Panc1 (cell line): ENCODE data around the gene STX7. TPM values are rescaled to one million over a fixed set of nuclear protein-coding genes. Genes with fewer than 3 reads are reported as not detected.
A peak's percentile ranks its signal among the peaks of the same experiment; 100 is the strongest.

Experiments used
- ATAC-seq: fragments of 200-7000 bp; cut with Tn5 transposase; 2 replicates; pipeline ENCODE4 v1.9.1; 2020; ENCODE audit warnings: mild to moderate bottlenecking, moderate library complexity
- BruUV-seq: library from RNA; stranded (reverse); fragments of 400-500 nt; replicated peaks from 2 replicates; lab custom pipeline; 2021; lab: Mats Ljungman, UMichigan
- CTCF ChIA-PET: fragments of 300-600 bp; sonication (Branson Sonifier 250); formaldehyde crosslinking; loops from one replicate; lab custom pipeline; 2022; ENCODE audit warnings: antibody characterized with exemption; lab: Charles Lee
- POLR2A ChIA-PET: fragments of 300-600 bp; sonication (Branson Sonifier 250); formaldehyde crosslinking; loops from one replicate; lab custom pipeline; 2022; ENCODE audit warnings: antibody characterized with exemption; lab: Charles Lee
- DNase-seq: peaks from one replicate; pipeline ENCODE4 v3.0.0-alpha.2; 2010; ENCODE audit warnings: low read depth, low spot score
- H3K27ac ChIP-seq: 2 replicates; pipeline ENCODE4 v1.5.1; 2011; ENCODE audit warnings: mild to moderate bottlenecking, low read length, inconsistent platforms
- H3K27me3 ChIP-seq: fragments of 200-500 bp; sonication (Bioruptor generic); 2 replicates; pipeline ENCODE4 v1.6.0; 2014; ENCODE audit warnings: low read length, inconsistent platforms; ENCODE audit not compliant: control insufficient read depth, insufficient read depth
- H3K36me3 ChIP-seq: fragments of 200-500 bp; sonication (Bioruptor generic); 2 replicates; pipeline ENCODE4 v1.5.1; 2014; ENCODE audit warnings: inconsistent platforms, mild to moderate bottlenecking, low read length, moderate library complexity; ENCODE audit not compliant: control insufficient read depth, insufficient read depth
- H3K4me1 ChIP-seq: 2 replicates; pipeline ENCODE4 v1.5.1; 2011; ENCODE audit warnings: inconsistent platforms, mild to moderate bottlenecking, low read length, moderate library complexity; ENCODE audit not compliant: control insufficient read depth, insufficient read depth
- H3K4me3 ChIP-seq, 2 experiments: 2 replicates each; pipeline ENCODE4 v1.5.1; 2011 to 2012; ENCODE audit warnings: low read depth in 2 of 2, low read length in 2 of 2, mild to moderate bottlenecking in 2 of 2, inconsistent platforms in 1 of 2, moderate library complexity in 1 of 2
- H3K9me3 ChIP-seq: fragments of 200-500 bp; sonication (Bioruptor generic); 2 replicates; pipeline ENCODE4 v1.5.1; 2014; ENCODE audit warnings: low read depth, mild to moderate bottlenecking, inconsistent platforms, low read length, moderate library complexity; ENCODE audit not compliant: control insufficient read depth, insufficient read depth
- POLR2AphosphoS5 ChIP-seq: IDR thresholded peaks from 2 replicates; pipeline ENCODE4 v1.6.1; 2012; ENCODE audit warnings: mild to moderate bottlenecking, low read depth, low read length, moderate library complexity
- SIN3A ChIP-seq: IDR thresholded peaks from 2 replicates; pipeline ENCODE4 v1.6.1; 2012; ENCODE audit warnings: low read depth, mild to moderate bottlenecking, low read length, moderate library complexity, borderline replicate concordance; ENCODE audit not compliant: insufficient read depth
- TCF7L2 ChIP-seq: IDR thresholded peaks from 2 replicates; pipeline ENCODE4 v1.6.1; 2011; ENCODE audit warnings: mild to moderate bottlenecking, low read depth, low read length, inconsistent platforms
- in situ Hi-C: cut with HindIII; loops from 2 replicates; pipeline ENCODE4 v1.10.0; 2016; ENCODE audit warnings: low sequenced_read_pairs, low pct_unique_long_range_greater_than_20kb
- intact Hi-C: fragments of 100-400 bp; cut with micrococcal nuclease; formaldehyde crosslinking; loops from one replicate; pipeline ENCODE4 v1.10.0; 2022; ENCODE audit not compliant: unreplicated experiment
- total RNA-seq: library from RNA; stranded (reverse); gene quantifications from one replicate; pipeline ENCODE4 v1.2.1, GENCODE V29; 2021; ENCODE audit not compliant: unreplicated experiment
- TF ChIP-seq, protein P1 (sequence below), 2 experiments: IDR thresholded peaks; 2 replicates each; pipeline ENCODE4 v1.6.1; 2011 to 2012; ENCODE audit warnings: low read depth in 2 of 2, control low read depth in 1 of 2, low read length in 1 of 2, mild to moderate bottlenecking in 1 of 2, moderate library complexity in 1 of 2; ENCODE audit not compliant: insufficient read depth in 1 of 2
- TF ChIP-seq, protein P2 (sequence below): fragments of 450-650 bp; IDR thresholded peaks from 2 replicates; pipeline ENCODE4 v1.5.1; 2017; ENCODE audit warnings: mild to moderate bottlenecking

STX7 gene
- total RNA-seq, 1 experiment from 2014 or later: 40.6 TPM

DNA sequence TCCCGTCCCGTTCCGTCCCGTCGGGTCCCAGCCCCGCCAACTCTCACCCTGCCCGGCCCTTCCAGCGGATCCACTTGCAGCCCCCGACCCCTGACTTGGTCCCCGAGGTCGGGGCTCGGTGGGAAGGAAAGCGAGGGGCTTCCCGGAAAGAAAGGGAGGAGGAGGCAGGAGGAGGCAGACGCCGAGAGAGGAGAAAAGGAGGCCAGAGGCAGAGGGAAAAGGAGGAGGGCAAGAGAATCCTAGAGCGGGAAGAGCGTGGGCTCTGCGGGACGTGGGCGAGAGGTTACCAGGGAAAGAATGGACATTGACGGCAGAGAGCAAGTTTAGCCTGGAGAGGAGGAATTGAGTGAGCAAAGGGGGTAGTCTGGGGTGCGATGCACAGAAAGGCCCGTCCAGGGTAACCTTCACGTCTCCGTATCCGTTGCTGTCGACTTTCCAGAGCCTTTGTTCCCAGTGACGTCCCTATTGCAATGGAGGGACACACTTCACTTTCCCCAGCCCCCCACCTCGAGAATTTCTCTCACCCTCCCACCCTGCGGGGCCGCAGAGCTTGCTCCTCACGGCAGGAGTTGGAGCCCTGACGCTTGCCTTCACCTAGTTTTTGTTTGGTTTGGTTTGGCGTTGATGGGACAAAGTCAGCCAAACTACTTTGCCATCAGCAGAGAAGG lies 111.2 kb downstream of the STX7 start:
- POLR2A ChIA-PET: no interaction called here
- Histone ChIP-seq H3K36me3 (no peaks in the 10 kb centered on the region), H3K4me3 (peak overlapping the region; percentile 43 to 45; a peak in 3 of 4 replicates), H3K4me1 (no peaks in the 10 kb centered on the region), H3K27ac (no peak overlapping the region), H3K27me3 (peaks cover 39% of the 10 kb centered on the region), H3K9me3 (no peaks in the 10 kb centered on the region)
- intact Hi-C loops (no loop called here), in situ Hi-C loops (no loop called here)
- BruUV-seq: no TSS peak
- TF ChIP-seq, protein P1, sequence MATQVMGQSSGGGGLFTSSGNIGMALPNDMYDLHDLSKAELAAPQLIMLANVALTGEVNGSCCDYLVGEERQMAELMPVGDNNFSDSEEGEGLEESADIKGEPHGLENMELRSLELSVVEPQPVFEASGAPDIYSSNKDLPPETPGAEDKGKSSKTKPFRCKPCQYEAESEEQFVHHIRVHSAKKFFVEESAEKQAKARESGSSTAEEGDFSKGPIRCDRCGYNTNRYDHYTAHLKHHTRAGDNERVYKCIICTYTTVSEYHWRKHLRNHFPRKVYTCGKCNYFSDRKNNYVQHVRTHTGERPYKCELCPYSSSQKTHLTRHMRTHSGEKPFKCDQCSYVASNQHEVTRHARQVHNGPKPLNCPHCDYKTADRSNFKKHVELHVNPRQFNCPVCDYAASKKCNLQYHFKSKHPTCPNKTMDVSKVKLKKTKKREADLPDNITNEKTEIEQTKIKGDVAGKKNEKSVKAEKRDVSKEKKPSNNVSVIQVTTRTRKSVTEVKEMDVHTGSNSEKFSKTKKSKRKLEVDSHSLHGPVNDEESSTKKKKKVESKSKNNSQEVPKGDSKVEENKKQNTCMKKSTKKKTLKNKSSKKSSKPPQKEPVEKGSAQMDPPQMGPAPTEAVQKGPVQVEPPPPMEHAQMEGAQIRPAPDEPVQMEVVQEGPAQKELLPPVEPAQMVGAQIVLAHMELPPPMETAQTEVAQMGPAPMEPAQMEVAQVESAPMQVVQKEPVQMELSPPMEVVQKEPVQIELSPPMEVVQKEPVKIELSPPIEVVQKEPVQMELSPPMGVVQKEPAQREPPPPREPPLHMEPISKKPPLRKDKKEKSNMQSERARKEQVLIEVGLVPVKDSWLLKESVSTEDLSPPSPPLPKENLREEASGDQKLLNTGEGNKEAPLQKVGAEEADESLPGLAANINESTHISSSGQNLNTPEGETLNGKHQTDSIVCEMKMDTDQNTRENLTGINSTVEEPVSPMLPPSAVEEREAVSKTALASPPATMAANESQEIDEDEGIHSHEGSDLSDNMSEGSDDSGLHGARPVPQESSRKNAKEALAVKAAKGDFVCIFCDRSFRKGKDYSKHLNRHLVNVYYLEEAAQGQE (IDR thresholded peaks at IDR 0.05; ENCODE audit: insufficient read depth in 1 of 2, low read depth in 2 of 2, low read length in 1 of 2): no peak
- TF ChIP-seq TCF7L2: no peak
- no peak for TF ChIP-seq SIN3A
- TF ChIP-seq, protein P2, sequence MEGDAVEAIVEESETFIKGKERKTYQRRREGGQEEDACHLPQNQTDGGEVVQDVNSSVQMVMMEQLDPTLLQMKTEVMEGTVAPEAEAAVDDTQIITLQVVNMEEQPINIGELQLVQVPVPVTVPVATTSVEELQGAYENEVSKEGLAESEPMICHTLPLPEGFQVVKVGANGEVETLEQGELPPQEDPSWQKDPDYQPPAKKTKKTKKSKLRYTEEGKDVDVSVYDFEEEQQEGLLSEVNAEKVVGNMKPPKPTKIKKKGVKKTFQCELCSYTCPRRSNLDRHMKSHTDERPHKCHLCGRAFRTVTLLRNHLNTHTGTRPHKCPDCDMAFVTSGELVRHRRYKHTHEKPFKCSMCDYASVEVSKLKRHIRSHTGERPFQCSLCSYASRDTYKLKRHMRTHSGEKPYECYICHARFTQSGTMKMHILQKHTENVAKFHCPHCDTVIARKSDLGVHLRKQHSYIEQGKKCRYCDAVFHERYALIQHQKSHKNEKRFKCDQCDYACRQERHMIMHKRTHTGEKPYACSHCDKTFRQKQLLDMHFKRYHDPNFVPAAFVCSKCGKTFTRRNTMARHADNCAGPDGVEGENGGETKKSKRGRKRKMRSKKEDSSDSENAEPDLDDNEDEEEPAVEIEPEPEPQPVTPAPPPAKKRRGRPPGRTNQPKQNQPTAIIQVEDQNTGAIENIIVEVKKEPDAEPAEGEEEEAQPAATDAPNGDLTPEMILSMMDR: no peak
- no peak for ATAC-seq
- CTCF ChIA-PET: no interaction called here
- no peak for DNase-seq

DNA sequence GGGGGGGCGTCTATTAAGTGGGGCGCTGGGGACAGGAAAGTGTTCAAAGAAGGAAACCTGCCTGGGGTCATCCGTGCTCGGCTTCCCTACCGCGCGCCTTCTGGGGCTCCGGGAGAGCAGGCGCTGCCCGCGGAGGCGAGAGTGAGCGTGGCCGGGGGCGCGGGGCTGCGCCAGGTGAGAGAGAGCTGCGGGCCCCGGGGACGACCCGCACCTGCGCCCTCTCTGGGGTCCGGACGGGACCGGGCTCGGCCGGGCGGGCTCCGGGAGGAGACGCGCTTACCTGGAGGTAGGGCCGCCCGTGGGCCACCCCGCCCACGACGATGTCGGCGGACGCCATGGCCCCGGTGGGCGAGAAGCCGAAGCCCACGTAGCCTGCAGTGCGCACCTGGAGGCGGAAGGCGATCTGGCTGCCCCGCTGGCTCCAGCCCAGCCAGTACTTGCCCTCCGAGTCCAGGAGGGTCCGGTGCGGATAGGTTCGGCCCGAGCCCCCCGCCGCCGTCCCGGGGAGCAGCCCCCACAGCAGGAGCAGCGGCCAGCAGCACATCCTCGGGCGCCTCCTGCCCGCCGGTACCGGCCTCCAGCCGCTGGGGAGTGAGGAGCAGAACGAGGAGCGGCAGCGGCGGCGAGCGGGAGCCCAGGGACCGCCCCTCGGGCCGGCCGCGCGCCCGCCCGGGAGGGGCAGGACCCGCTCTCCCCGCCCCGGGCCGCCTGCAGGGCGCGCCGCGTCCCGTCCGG lies 111.9 kb downstream of the STX7 start, which contains the start of gene MOXD1:
MOXD1 (minus strand) TSS at position 593 of the 735 bp plus-strand sequence; CDS start at position 544, 49 bp downstream.
- BruUV-seq: no TSS peak
- H3K27ac ChIP-seq: no peak within 1 kb of the TSS
- H3K9me3 ChIP-seq: no peaks in the 10 kb centered on the region
- DNase-seq: no peak
- peak within 1 kb of the TSS; percentile 43 to 45 for H3K4me3 ChIP-seq
- peak; percentile 84 for ATAC-seq
- peaks cover 39% of the 10 kb centered on the region for H3K27me3 ChIP-seq
- intact Hi-C loops: no loop called here
- POLR2A ChIA-PET: no interaction called here
- CTCF ChIA-PET: no interaction called here
- no peaks in the 10 kb centered on the region for H3K36me3 ChIP-seq
- H3K4me1 ChIP-seq: no peaks in the 10 kb centered on the region
- in situ Hi-C loops: no loop called here
- TF ChIP-seq TCF7L2: no peak
- no peak for TF ChIP-seq SIN3A
- no peak for TF ChIP-seq POLR2AphosphoS5
- TF ChIP-seq, protein P1 (IDR thresholded peaks at IDR 0.05; ENCODE audit: insufficient read depth in 1 of 2, low read depth in 2 of 2, low read length in 1 of 2): no peak
- TF ChIP-seq, protein P2: no peak
